H1 (cell line): ENCODE measurements around the gene OR4D6.

ENCODE experiments used
- POLR2A ChIP-seq, 2 experiments: IDR thresholded peaks; 1 replicate in 1 of 2; 2 replicates in 1 of 2; pipeline ENCODE4 v1.6.1; 2011; ENCODE audit warnings: low read depth in 2 of 2, low read length in 2 of 2, mild to moderate bottlenecking in 2 of 2; ENCODE audit errors: control extremely low read depth in 1 of 2
- POLR2AphosphoS5 ChIP-seq: IDR thresholded peaks from 2 replicates; pipeline ENCODE4 v1.6.1; 2011; ENCODE audit warnings: low read depth, low read length
- SRF ChIP-seq: IDR thresholded peaks from 2 replicates; pipeline ENCODE4 v1.6.1; 2011; ENCODE audit warnings: mild to moderate bottlenecking, low read depth, low read length, moderate library complexity
- TAF1 ChIP-seq: IDR thresholded peaks from 2 replicates; pipeline ENCODE4 v1.6.1; 2011; ENCODE audit warnings: mild to moderate bottlenecking, low read depth, low read length
- TCF12 ChIP-seq: IDR thresholded peaks from 2 replicates; pipeline ENCODE4 v1.6.1; 2011; ENCODE audit warnings: low read depth, mild to moderate bottlenecking, low read length
- TF ChIP-seq, protein P1 (sequence below), 3 experiments: IDR thresholded peaks; 1 replicate in 2 of 3; 2 replicates in 1 of 3; pipeline versions ENCODE4 v1.5.1 to v1.6.1; 2011; ENCODE audit warnings: low read length in 3 of 3, mild to moderate bottlenecking in 3 of 3, inconsistent platforms in 2 of 3, low read depth in 1 of 3, moderate library complexity in 1 of 3; ENCODE audit not compliant: insufficient read depth in 1 of 3; ENCODE audit errors: control extremely low read depth in 1 of 3
- TF ChIP-seq, protein P2 (sequence below): IDR thresholded peaks from 2 replicates; pipeline ENCODE4 v1.6.1; 2011; ENCODE audit warnings: low read length, improper control_type of control experiment
- TF ChIP-seq, protein P3 (sequence below): IDR thresholded peaks from 2 replicates; pipeline ENCODE4 v1.6.1; 2011; ENCODE audit warnings: low read depth, mild to moderate bottlenecking, low read length; ENCODE audit not compliant: insufficient read depth
- TF ChIP-seq, protein P4 (sequence below): IDR thresholded peaks from 2 replicates; pipeline ENCODE4 v1.6.1; 2012; ENCODE audit warnings: low read length, inconsistent platforms

DNA sequence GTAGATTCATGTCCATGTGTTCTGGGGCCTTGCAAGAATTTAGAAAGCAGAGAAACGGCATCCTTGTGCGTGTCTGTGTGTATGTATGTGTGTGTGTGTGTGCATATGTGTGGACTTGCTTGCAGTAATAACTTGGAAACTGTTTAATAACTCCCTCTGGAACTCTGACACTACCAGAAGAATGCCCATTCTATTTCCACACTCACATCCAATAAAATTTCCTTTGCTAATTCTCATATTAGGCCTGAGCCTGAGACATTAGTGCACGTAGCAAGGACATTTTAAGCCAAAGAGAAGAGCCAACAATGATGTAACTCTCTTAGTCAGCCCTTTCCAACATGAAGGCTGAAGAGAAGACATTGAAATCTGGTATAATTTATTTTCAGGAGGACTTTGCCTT, 3.2 kb downstream of the OR4D6 start:
- TF ChIP-seq TAF1, result no peak
- TF ChIP-seq, protein P1, sequence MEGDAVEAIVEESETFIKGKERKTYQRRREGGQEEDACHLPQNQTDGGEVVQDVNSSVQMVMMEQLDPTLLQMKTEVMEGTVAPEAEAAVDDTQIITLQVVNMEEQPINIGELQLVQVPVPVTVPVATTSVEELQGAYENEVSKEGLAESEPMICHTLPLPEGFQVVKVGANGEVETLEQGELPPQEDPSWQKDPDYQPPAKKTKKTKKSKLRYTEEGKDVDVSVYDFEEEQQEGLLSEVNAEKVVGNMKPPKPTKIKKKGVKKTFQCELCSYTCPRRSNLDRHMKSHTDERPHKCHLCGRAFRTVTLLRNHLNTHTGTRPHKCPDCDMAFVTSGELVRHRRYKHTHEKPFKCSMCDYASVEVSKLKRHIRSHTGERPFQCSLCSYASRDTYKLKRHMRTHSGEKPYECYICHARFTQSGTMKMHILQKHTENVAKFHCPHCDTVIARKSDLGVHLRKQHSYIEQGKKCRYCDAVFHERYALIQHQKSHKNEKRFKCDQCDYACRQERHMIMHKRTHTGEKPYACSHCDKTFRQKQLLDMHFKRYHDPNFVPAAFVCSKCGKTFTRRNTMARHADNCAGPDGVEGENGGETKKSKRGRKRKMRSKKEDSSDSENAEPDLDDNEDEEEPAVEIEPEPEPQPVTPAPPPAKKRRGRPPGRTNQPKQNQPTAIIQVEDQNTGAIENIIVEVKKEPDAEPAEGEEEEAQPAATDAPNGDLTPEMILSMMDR (IDR thresholded peaks at IDR 0.05; ENCODE audit: control extremely low read depth in 1 of 3, insufficient read depth in 1 of 3, low read depth in 1 of 3, low read length in 3 of 3), result no peak
- no peak for TF ChIP-seq SRF
- TF ChIP-seq, protein P2, sequence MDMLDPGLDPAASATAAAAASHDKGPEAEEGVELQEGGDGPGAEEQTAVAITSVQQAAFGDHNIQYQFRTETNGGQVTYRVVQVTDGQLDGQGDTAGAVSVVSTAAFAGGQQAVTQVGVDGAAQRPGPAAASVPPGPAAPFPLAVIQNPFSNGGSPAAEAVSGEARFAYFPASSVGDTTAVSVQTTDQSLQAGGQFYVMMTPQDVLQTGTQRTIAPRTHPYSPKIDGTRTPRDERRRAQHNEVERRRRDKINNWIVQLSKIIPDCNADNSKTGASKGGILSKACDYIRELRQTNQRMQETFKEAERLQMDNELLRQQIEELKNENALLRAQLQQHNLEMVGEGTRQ, result no peak
- TF ChIP-seq POLR2A (IDR thresholded peaks at IDR 0.05; ENCODE audit: control extremely low read depth in 1 of 2, low read depth in 2 of 2, low read length in 2 of 2), result no peak
- TF ChIP-seq, protein P3, sequence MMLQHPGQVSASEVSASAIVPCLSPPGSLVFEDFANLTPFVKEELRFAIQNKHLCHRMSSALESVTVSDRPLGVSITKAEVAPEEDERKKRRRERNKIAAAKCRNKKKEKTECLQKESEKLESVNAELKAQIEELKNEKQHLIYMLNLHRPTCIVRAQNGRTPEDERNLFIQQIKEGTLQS, result no peak
- TF ChIP-seq TCF12, result no peak
- TF ChIP-seq POLR2AphosphoS5, result no peak
- TF ChIP-seq, protein P4, sequence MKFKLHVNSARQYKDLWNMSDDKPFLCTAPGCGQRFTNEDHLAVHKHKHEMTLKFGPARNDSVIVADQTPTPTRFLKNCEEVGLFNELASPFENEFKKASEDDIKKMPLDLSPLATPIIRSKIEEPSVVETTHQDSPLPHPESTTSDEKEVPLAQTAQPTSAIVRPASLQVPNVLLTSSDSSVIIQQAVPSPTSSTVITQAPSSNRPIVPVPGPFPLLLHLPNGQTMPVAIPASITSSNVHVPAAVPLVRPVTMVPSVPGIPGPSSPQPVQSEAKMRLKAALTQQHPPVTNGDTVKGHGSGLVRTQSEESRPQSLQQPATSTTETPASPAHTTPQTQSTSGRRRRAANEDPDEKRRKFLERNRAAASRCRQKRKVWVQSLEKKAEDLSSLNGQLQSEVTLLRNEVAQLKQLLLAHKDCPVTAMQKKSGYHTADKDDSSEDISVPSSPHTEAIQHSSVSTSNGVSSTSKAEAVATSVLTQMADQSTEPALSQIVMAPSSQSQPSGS, result no peak
